GM19193 (cell line): ENCODE data around the gene ADCY5.

Experiments used
- POLR2A ChIP-seq: IDR thresholded peaks from 4 replicates; pipeline ENCODE4 v1.6.1; 2011; ENCODE audit not compliant: insufficient read depth, insufficient read length; ENCODE audit errors: extremely low read depth

ADCY5 gene

DNA sequence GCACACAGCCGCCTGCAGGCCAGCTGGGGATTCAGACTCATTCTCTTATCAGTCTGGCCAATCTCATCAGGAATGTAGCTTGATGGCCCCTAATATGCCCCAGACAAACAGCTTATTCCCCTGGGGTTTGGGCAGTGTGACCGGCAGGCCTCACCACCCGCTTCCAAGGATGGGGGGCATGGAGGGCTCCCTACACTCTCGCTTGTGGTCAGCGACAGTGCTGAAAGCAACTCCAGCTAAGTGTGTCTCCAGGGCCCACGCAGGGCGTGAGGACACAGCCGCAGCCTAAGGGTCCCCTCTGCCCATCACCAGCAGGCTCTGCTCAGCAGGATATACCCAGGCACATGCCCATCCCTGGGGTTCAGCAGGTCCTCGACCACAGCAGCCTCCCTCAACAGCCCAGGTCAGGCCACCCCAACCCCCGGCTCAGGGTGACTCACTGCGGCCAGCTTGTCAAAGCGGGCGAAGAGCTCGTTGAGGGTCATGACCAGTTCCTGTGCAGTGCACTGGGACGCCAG, 116.7 kb downstream of the ADCY5 start:
- no peak for TF ChIP-seq POLR2A

DNA sequence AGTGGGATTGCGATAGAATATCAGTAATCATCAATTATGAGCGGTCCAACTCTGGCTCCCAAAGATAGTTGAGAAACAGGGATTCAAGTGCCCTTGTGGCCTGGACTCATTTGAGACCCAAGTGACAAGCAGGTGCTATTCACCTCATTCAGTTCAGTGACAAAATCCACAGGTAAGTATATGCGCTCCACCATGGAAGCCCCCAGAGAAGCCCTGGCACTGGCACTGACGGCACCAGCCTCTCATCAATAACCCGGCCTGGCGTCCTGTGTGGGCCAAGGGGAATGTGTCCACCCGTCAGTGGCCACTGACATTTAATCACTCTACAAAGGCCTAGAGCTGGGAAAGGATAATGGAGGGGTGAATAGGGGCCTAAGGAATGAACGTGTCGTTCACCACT, 117.2 kb downstream of the ADCY5 start:
- TF ChIP-seq POLR2A = no peak

DNA sequence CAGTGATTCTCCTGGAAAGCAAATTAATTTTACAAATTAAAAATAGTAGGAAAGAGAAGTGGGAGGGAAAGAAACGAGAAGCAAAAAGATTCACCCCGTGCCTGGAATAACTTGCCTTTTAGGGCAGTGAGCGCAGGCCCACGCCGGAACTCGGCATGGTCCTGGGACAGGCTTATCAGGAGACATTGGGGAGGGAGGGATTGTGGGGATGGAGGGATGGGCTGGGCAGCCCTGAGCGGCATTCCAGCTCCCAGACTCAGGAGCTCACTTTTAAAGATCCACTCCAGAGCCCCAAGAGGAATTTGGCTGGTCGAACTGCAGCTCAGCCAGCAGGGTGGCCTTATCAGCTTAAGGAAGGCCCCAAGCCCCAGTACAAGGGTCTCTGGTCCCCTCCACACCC, 117.9 kb downstream of the ADCY5 start:
- TF ChIP-seq POLR2A = no peak

DNA sequence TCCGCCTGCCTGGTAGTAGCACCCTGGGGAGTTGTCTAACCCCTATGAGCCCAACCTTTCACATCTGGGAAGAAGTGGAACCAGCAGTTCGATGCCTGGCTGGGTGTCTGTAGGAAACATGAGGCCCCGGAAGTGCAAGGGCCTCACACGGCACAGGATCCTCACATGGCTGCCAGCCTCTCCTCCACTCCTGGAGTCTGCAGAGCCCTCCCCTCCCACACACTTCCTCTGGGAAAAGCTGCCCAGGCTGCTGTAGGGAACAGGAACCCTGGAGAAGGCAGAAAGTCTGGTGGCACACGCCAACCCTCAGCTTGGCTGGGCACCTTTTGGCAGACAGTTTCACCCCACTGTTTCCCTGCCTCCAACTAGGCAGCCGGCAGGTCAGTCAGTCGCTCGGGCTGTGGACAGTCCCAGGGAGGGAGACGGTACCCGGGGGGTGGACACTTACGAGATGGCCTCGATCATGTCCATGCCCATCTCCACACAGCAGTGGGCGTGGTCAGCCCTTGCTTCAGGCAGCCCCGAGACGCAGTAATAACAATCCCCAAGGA, 118.4 kb downstream of the ADCY5 start:
- no peak for TF ChIP-seq POLR2A

DNA sequence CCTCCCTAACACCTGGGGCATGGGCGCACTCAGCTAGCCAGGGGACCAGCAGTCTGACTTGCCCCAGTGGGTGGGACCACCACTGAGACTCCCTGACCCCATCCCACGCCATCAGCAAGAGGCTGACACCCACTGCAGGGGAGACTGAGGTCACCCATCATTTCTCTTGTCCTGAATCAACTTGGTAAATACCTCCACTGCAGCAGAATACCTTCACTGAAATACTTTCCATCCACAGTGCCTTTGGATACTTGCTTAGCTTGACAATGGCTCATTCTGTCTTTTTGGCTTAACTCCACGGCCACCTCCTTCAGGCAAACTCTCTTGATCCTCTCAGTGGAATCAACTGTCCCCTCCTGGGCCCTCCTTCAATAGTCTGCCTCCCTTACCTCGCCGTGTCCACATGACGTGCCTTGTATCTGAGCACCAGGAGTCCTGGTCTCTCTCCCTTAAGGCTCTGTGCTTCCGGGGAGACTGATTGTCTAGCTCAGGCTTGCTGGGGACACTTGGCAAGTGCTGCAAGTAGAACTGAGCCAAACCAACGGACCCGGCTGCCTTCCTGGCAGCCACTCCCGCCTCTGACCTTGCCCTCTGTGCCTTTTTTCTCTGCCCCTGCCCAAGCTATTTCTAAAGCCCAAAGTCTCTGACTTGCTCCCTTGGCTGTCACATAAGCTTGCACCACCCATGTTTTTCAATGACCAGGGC, 119.1 kb downstream of the ADCY5 start:
- no peak for TF ChIP-seq POLR2A

DNA sequence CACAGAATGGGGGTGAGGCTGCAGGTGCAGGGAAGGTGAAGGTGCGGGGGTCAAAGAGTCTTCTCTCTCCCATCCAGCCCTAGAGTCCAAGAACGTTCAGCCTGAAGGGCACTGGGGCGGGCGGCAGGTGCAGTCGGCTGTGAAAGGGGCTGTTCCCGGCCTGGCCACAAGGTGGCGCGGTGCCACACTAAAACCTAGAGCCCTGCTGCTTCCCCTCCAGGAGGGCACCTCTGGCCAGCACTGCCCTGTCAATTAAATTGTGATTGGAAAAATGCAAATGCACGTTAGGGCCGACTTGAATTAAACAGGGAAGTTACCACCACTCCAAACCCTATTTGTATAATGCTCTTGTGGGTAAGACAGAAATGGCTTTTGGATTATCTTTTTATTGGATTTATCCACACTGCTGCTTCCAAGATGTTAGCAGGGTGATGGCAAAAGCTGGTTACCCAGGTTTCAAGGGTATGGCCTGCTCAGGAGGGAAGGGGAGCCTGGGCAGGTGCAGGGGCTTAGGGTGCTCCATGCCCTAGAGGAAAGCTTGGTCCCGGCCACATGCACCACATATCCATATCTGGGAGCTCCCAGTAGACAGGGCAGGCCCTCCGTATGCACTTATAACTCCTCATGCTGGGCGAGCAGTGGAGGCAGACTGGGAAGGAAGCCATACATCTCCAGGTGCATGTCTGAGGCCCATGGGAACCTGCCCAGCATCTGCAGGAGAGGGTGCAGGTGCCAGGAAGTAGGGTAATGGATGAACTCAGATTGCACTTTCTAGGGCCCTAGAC, 119.8 kb downstream of the ADCY5 start:
- no peak for TF ChIP-seq POLR2A

DNA sequence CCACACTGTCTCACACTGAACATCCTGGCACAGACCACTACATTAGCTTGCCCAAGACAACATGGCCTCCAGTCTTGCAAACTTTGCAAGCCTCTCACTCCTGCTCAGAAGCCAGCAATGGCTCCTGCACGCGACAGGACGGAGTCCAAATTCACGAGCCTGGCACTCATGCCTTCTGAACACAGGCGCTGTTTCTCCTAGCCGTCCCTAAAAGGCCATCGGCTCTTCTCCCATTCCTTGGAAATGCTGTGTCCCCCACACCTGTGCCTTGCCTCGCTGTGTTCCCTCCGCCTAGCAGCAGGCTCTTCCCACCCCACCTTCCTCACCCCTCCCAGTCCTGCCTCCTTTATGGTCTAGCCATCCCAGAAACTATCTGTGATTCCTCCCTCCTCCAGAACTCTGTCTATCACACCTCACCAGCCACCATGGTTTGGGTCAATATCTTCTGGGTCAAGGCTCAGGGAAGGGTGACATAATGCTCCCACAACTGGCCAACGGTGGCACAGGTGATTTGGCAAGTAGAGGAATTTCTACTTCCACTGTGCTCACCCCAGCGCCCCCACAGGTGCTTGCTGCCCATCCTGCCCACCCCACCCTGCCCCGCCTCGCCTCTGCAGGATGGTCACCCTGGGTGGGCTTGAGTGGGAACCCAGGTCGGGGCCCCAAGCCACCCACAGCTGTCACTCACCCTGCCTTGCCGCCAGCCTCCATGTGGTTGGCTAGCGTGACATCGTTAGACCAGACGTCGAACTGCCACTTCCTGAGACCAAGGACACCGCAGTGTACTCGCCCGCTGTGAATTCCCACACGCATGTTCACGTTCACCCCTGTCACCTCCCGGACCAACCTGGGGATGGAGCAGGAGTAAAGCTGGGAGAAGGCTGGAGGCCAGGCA, 120.7 kb downstream of the ADCY5 start:
- TF ChIP-seq POLR2A = no peak

DNA sequence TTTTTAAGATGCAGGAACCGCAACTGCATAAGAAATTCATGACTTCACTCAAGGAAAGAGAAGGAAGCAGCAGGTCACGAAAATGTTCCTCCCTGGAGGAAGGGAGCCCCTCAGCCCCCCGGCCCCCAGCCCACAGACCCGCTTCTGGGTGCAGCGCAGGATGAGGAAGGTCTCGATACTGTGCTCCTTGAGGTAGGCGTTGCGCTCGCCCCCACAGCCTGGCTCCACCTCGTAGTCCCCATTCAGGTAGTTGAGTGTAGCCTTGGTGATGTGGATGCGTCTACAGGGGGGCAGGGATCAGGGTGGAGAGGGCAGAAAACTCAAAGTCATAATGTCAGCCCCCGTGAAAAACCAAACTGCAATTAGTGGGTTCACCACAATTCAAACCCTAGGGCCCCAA, 121.4 kb downstream of the ADCY5 start:
- TF ChIP-seq POLR2A = no peak

DNA sequence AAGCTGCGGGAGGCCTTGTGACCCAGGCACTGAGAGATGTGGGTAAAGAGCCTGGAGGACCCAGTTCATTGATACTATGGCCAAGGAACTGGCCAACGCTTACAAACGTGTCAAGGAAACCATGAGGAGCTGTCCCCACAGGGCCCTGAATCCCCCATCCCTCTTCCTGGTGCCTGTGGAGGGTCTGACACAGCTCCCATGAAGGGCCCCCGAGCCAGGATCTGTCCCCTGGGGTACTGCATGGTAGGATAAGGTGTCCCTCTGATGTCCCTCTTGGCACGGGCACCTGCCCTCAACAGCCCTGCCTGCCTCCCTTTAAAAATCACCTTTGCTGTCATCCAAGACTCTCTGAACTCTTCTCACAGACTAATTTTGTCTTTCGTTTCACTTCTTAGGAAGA, 122.4 kb downstream of the ADCY5 start:
- no peak for TF ChIP-seq POLR2A

DNA sequence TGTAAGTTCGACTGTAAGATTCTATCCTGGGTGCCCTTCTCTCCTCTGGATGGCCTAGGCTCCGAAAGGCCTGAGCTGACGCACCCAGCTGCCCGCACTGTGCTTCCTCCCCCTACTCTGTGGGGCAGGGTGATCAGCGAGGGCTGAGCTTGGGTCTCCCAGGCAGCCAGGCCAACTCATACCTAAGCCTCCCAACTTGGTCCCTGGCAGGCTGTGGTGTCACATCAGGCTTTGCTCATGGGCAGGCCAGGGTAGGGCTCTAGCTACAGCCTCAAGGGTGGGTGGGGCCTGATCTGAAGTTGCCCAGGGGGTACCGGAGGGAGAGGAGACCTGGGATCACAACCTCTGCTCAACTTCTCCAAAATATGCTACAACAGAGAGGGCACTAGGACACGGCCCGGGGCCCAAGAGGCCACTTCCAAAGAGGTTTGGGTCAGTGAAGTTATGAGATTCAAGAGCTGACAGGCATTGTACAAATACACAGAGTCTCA, 123.1 kb downstream of the ADCY5 start:
- no peak for TF ChIP-seq POLR2A

DNA sequence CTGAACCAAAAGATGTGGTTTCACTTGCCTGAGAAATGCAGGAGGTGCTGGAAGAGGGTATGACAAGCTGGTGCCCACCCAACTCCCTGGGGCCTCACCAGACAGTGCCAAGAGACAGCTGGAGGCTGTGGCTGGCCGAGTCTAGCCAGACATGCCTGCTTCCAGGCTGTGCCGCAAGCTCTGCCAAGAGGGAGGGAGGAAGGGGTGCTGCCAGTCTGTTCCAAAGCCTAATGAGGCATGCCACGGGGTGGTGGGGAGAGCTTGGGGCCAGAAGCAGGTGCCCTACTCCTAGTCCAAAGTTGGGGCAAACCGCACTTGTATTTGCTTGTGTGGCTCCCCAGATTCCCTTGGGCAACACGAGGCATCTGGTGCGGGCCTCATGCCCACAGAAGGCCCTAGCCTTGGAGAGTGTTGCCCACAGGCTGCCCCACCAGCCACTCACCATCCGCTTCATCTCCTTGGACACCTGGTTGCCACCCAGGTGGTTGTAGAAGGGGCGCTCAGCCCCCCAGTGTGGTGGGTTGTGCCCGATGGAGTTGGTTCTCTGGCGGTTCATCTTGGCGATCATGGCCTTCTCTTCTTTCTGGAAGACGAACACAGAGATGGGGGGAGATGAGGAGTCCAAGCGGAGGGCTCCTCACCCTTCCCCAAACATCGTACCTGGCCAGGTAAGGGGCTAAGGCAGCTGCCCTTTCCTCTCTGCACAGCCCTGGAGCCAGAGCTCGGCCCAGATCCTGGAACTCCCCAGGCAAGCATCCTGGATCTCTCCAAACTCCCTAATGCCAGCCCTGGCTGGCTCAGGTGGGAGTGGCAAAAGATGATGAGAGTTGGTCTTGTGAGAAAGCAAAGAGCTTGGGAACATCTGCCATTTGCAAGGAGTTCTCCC, 123.8 kb downstream of the ADCY5 start:
- no peak for TF ChIP-seq POLR2A

DNA sequence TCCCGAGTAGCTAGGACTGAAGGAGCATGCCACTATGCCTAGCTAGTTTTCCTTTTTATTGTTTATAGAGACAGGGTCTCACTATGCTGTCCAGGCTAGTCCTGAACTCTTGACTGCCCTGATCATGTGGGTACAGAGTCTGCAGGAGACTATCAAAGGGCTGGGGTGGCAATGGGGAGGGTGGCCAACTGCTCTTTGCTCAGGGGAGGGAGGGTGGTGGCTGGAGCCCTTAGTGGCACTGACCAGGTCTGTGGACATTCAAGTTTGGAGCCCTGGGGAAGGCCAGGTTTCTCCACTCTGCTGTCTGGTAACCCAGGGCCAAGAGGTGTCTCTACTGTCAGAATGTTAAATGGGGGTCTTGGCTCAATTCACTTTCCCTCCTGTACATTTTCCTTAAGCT, 125.1 kb downstream of the ADCY5 start:
- TF ChIP-seq POLR2A = no peak

DNA sequence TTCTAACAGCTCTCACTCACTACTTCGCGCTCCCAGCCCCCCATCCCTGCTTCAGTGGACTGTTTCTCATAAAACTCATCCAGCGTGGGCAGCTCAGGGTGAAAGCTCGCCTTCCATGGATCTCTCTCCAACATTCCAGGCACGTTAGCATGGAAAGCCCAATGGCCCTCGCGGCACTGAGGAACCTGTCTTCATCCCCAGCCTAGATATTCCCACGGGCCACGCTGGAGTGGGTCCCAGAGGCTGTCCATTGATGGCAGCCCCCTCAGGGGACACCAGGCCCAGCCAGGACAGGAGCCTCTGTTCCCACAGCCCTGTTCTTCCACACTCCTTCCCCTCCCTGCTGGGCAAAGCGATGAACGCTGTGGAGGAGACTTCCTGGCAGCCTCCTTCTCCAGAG, 126.0 kb downstream of the ADCY5 start:
- TF ChIP-seq POLR2A = no peak

DNA sequence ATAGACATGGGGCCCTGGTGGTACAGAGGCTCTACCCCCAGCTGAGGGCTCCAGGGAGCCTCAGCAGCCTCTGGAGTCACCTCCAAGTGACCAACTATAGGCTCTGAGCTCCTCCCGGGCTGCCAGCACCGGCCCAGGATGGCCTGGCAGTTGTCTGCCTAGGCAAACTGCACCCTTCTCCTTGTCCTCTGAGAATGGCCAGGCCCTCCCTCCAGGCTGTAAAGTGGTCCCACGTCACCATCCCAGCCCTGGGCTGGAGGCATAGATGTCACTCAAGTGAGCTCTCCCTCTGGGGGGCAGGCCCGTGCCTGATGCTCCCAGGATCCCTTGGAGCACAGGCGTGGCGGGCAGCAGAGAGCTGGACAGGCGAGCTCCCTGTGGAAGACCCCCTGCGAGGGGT, 127.1 kb downstream of the ADCY5 start:
- TF ChIP-seq POLR2A = no peak

DNA sequence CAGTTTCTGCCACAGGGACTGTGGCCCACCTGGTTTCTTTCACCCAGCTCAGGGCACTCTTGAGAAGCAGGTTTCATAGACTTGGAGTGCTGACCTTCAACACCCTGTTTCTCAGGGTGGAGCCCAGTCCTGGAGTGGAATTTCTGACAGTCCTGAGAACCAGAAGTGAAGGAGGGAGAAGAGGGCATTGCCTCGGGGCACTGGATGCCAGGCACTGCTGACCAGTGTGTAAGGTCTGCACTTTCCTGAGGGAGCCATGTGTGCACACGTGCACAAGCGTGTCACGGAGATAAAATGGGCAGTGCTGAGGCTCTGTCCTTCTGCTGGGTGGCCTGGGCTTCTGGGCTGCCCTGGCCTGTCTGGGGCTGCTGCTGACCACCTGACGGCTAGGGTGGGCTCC, 128.7 kb downstream of the ADCY5 start:
- TF ChIP-seq POLR2A = no peak

DNA sequence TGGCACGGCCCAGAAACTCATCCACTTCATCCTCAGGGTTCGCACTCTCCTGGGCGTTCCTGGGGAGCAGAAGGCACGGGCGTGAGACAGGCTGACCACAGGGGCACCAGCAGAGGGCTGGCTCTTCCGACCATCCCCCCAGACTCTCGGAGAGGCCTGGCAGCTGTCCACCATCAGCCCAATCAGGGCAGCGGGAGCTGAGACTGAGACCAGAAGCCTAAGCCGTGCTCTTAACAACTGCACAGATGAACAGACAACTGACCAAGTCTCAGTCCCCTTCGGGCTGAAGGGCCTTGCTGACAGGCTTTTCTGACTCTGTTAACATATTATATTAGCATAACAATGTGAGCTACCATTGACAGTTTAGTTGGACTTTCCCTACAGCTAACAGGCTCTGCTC, 129.1 kb downstream of the ADCY5 start:
- TF ChIP-seq POLR2A = no peak
